ENCODE measurements around the gene GREM2.
A peak's percentile ranks its signal among the peaks of the same experiment; 100 is the strongest.

Gene GREM2

DNA sequence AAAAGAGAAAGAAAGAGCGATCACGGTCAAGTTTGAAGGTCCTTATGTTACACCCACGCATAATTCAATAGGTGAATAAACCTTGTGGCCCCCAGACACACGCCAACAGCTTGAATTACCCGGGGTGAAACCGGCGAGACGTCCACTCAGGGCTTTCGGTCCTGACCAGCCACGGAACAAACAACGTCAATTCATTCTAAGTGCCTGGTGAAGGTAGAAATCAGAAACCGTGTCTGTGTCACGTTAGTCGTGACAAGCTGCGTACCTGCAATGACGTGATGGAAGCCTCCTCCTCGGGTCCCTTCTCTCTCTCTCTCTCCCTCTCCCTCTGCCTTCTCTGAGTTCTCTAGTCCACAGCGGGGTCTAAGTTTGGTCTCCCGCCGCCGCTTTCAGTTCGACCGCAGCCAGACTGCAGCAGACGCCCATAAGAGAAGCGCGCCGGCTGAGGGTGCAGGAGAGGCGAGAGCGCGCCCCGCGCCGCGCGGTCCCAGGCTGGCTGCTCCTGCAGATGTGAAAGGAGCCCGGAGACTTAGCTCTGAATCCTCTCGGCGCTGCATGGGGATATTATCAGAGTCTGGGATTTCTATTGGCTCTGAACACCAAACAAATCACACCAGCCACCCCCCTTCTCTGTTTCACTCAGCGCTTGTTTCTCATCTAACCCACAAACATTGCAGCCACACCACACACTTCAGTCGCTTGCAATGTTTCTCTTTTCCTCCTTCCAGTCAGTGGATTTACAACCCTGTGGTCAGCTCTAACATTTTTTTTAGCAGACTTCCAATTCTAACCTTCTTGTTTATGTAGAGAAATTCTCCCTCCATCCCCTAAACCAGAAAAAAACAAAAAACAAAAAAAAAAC, at the start of gene GREM2:
Gene GREM2, minus strand, starts transcription at position 537 of the 862 bp plus-strand sequence. CDS start 118,680 bp downstream, outside the sequence.
- DNase-seq: peak; percentile 48

DNA sequence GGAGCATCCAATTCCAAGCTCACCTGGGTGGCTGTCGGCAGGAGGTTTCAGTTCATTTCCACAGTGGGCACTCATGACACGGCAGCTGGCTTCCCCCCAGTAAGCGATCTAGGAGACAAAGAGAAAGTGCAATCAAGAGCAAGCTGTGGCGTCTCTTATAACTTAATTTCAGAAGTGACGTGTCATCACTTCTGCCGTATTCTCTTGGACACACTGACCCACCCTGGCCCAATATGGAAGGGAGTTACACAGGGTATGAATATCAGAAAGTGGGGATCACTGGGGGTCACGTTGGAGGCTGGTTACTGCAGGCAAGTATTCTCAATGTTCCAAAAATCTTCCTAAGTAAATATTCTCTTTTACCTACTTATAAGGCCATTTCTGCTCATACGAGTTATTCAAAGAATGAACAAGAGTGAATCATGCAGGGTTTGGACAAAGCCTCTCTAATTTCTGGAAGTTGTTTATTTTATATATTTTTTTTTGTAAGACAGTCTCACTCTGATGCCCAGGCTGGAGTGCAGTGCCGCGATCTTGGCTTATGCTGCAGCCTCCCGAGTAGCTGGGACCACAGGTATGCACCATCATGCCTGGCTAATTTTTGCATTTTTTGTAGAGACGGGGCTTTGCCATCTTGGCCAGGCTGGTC, 46.5 kb upstream of the GREM2 start:
- DNase-seq: no peak

GRCh38 chr1:240656531-240656930, 44.6 kb upstream of the GREM2 start:
- no peak for DNase-seq

DNA sequence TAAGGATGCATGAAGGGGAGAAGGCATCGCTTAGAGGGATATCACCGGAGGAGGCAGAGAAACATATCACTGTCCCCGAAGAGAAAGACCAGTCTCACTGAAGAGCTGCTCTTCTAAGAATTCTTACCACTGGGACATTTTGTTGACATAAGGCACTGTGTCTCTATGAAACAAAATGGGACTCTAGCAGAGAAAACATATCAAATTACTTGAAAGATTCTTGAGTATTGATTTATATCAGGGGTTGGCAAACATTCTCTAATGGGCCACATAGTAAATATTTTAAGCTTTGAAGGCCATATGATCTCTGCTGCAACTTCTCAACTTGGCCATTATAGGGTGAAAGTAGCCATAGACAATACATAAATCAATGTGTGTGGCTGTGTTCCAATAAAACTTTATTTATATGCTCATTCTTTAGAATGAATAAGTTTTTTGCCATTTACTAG, 41.0 kb upstream of the GREM2 start:
- DNase-seq: no peak

- no peak for DNase-seq
Observed at GRCh38 chr1:240652549-240652948, 40.6 kb upstream of the GREM2 start.

DNA sequence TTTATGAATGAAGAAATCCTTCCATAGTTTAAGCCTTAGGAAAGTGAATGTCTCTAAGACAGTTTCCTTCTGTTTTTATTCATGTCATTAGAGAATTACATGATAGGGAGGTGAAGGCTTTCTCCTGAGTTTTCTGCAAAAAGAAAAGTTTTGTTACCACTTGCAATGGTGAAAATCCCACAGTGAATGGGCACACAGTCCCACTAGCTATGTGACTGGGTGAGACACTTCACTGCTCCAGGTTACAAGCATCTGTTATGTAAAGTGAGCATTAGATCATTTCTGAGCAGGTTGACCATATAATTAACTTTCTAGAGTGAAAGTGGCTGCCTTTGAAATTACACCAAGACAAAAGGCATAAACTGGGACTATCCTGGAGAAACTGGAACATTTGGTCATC, 38.9 kb upstream of the GREM2 start:
- DNase-seq: no peak

GRCh38 chr1:240649733-240650721, 38.1 kb upstream of the GREM2 start:
- DNase-seq: no peak

DNA sequence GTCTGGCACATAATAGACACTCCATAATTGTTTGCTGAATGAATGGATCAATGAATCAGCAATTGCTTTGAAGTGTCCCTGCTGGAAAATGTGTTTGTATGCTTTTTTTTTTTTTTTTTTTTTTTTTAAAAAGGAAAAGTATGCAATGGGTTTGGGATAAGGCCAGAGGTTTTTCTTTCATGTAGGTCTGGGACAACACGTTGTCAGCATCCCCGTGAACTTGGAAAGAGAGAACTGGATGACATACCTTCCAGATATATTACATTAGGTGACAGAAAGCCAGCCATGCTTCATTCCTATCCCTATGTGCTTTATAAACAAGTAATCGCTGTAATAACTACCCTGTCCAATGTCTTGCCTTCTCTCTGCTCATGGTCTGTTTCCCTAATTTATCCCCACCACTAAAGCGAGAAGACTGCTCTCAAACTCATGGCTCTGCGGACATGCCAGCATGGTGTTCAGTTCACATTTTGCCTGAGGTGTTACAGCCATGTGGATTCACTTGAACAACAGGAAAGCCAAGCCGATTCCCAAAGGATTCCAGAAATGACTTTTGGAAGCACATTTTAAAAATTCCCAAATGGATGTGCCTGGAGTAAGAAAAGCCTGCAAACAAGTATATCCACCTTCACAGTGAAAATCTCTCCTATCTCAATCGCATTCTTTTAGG, 34.8 kb upstream of the GREM2 start:
- DNase-seq: no peak

- DNase-seq: no peak
Observed at GRCh38 chr1:240644732-240645131, 32.8 kb upstream of the GREM2 start.

DNA sequence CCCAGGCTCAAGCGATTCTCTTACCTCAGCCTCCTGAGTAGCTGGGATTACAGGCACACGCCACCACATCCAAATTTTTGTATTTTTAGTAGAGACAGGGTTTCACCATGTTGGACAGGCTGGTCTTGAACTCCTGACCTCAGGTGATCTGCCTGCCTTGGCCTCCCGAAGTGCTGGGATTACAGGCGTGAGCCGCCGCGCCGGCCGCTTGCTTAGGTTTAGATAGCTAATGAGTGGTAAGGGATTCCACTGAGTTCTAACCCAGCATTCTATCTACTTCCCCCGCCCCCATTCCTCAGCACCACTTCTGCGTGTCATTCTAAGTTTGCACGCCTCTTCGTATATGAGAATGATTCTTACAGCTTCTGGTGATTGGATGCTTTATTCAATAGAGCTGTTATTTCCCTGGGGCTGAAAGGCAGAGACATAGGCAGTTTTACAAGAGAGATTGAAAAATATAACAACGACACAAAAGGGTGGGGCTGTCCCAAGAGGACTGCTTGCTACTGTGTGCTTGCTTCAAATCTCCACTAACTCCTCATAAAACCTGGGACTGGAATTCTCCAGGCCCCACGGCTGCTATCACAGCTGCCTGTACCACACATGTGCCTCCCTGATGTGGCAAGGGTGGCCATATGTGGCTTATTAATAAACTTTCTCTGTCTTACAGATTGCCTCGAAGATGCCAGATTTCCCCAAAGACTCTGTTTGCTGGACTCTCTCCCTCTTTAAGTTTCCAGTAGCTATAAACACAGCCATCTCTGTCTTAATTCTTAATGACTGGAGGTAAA, 23.7 kb upstream of the GREM2 start:
- DNase-seq: no peak

DNA sequence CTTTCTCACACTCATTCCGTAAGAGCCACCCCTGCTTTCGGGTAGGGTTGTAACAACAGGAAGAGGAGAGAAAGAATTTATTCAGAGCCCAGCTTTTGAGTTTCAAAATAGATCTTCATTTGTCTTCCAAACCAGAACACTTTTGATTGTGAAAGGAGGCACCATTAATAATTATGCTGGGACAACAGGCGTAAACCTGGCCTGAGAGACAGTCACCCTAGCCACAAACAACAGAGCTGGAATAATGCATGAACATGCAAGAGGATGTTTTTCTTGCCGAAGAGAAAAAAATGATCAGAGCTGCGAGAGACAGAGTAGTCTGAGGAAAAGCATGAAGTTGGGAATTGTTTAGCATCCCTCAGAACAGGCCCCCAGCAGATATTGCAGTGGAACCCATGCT, 18.5 kb upstream of the GREM2 start:
- DNase-seq: no peak

DNA sequence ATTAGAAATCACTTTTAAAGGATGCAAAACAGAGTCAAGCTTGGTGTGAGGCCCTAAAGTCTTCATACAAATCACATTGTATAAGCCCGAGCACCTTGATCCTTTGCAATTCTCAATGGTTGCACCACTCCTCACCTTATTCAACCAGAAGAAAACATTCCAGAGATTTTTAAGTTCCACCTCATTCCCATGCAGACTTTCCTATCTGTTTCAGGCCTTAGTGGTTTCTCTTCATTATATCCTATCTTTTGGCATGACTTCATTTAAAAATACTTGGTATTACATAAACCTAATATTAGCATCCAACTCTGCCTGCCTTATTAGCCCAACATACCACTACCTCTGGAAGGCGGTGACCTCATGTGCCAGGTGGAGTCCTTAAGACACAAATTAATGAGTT, 9.3 kb upstream of the GREM2 start:
- no peak for DNase-seq

DNA sequence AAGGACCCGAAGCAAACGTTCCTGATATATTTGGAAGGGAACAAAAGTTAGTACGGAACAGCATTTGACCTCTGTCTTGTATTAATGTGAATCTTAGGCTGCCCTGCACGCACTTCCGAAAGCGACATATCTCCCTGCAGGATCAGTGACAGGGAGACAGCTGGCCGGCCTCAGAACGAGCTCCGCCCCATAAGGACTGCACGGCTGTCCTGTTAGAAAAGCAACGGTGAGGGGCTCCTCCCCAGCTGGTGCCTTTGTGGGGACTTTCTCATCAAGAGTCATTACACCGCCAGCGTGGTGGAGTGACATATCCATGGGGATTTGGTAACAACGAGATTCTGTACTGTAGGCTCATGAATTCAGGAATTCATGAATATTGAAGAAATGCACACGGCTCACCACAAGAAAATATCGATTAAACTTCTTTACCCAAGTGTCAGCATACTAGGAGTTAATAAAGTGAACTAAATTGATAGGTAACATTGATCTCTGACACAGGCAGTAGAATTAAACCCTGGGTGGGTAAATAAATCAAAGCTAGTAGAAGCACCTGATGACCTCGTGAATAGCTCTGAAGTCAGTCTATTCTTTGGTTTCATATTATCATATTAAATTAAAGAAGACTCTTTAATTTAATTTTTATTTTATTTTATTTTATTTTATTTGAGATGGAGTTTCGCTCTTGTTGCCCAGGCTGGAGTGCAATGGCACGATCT, 8.1 kb upstream of the GREM2 start:
- DNase-seq: no peak

GRCh38 chr1:240619357-240619756, 7.4 kb upstream of the GREM2 start:
- no peak for DNase-seq

DNA sequence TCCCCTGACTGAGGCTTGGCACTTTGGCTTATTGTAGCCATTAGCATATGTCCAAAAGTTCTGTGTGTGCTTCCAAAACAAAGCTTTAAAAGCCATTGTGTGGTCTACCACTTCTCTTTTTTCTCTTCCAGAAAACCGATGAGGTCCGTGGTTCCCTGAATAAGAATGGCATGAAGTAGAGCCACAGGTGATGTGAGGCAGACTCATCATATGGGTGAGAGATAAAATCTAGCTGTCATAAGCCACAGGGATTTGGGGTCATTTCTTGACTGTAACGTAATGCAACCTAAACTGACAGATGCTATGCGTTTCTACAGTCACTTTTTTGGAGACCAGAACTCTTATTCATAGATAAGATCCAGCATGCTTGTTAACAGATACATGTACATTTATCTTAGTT, 7.0 kb upstream of the GREM2 start:
- DNase-seq: no peak

DNA sequence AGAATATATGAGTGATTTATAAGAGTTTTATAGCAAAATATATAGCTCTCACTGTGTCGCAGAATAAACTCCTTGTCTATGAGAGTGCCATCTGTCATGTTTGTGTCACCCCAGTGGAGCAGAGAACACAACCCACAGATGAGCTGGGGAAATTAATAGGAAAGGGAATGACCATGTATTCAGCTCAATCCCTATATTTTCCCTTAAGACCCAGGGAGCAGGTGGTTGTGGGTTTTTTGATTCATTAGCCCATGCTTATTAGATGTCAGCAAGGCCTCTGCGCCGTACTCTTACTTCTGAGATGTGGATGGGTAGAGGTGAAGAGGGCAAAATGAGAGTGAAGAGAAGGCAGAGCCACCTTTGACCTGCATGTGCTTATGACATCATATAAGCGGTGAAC, 4.1 kb upstream of the GREM2 start:
- DNase-seq: no peak

- DNase-seq: peak; percentile 30
Observed at GRCh38 chr1:240613356-240614142, 1.6 kb upstream of the GREM2 start.

DNA sequence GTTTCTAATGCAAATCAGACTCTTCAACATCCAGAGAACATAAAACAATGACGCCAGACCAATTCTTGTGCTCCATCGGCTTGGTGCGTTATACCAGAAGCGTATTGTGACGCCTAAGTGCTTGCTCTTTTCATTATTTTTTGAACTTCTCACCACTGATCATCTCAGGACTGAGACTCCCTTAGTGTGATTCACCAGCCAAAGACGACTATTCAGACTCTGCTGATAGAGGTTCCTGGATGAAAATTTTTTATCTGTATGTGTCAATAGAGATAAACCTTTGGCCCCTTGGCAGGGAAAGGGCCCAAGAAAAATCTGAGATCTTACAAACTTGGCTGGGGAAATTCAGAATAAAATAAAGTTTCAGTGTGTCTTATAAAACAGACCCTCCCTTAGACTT, 856 bp upstream of the GREM2 start:
- DNase-seq: no peak

GRCh38 chr1:240611228-240611618, 732 bp downstream of the GREM2 start:
- DNase-seq: no peak

GRCh38 chr1:240610636-240611035, 1.3 kb downstream of the GREM2 start:
- DNase-seq: no peak

Data from CD4-positive, alpha-beta T cell treated with Interleukin-21 for 1 hour (primary cell).